Naive thymus-derived CD8-positive, alpha-beta T cell (primary cell): ENCODE measurements around the gene VKORC1L1. TPM values are rescaled to one million over a fixed set of nuclear protein-coding genes. Genes with fewer than 3 reads are reported as not detected.
A peak's percentile ranks its signal among the peaks of the same experiment; 100 is the strongest.
"Not testable (repeated sequence)": the region's sequence is repeated elsewhere in the genome, so short reads cannot be mapped to it uniquely, and the experiment has no call there.

Experiments
- ATAC-seq, 2 donors: fragments of 150-1000 bp; cut with Tn5 transposase in 1 of 2; sonication (Bioruptor Pico), chemical (Tn5 transposase) in 1 of 2; 1 replicate in 1 of 2; 2 replicates in 1 of 2; pipeline ENCODE4 v1.10.0; 2021; ENCODE audit warnings: mild to moderate bottlenecking in 2 of 2, moderate library complexity in 2 of 2
- POLR2A ChIA-PET: fragments of 350-600 bp; sonication (Branson Sonifier 250); formaldehyde crosslinking; loops from one replicate; lab custom pipeline; 2021; ENCODE audit warnings: antibody characterized with exemption; lab: Charles Lee
- DNase-seq, 10 donors: peaks; one replicate each; pipeline versions ENCODE4 v3.0.0 to v3.0.0-alpha.2; 2020 to 2022
- H3K27ac Mint-ChIP-seq, 10 donors: one replicate each; pipeline ENCODE4 v1.8.0; 2020 to 2022; ENCODE audit warnings: mild to moderate bottlenecking in 10 of 10, mixed read lengths in 10 of 10, moderate library complexity in 4 of 10, inconsistent platforms in 1 of 10
- H3K27me3 Mint-ChIP-seq, 5 donors: one replicate each; pipeline ENCODE4 v1.8.0; 2021 to 2022; ENCODE audit warnings: mixed read lengths in 5 of 5
- H3K36me3 Mint-ChIP-seq, 3 donors: one replicate each; pipeline ENCODE4 v1.8.0; 2020 to 2022; ENCODE audit warnings: mixed read lengths in 3 of 3, mild to moderate bottlenecking in 2 of 3, inconsistent platforms in 1 of 3
- H3K4me1 Mint-ChIP-seq, 4 donors: one replicate each; pipeline ENCODE4 v1.8.0; 2021 to 2022; ENCODE audit warnings: mixed read lengths in 4 of 4
- H3K4me3 Mint-ChIP-seq, 10 donors: one replicate each; pipeline ENCODE4 v1.8.0; 2020 to 2022; ENCODE audit warnings: mild to moderate bottlenecking in 10 of 10, mixed read lengths in 10 of 10, moderate library complexity in 6 of 10, inconsistent platforms in 1 of 10
- H3K9me3 Mint-ChIP-seq, 9 donors: one replicate each; pipeline ENCODE4 v1.8.0; 2020 to 2022; ENCODE audit warnings: mixed read lengths in 9 of 9, mild to moderate bottlenecking in 3 of 9, inconsistent platforms in 1 of 9, moderate library complexity in 1 of 9
- polyA plus RNA-seq, 3 donors: library from polyadenylated mRNA; unstranded; fragments of 300-500 nt; fragmentation: Illumina TruSeq; gene quantifications; one replicate each; pipeline ENCODE4 v1.2.3, GENCODE V29; 2021
- total RNA-seq, 8 experiments: library from RNA in 2 of 8; stranded (reverse) in 2 of 8; gene quantifications; one replicate each; pipeline ENCODE4 v1.2.3 and lab custom pipeline; 2021 to 2026

Gene VKORC1L1
- total and polyA plus RNA-seq, 5 experiments from 2014 or later: 2.0 to 9.8 (median 3.1) TPM

- POLR2A ChIA-PET, H3K27ac Mint-ChIP-seq, H3K4me3 Mint-ChIP-seq, ATAC-seq, H3K36me3 Mint-ChIP-seq, H3K9me3 Mint-ChIP-seq, DNase-seq, H3K27me3 Mint-ChIP-seq, H3K4me1 Mint-ChIP-seq: not testable (repeated sequence)
These were observed 6.6 kb upstream of the VKORC1L1 start for GRCh38 chr7:65866244-65866643.

GRCh38 chr7:65867681-65868080 is 5.2 kb upstream of the VKORC1L1 start:
- H3K36me3 Mint-ChIP-seq, ATAC-seq, H3K9me3 Mint-ChIP-seq, H3K4me1 Mint-ChIP-seq, H3K4me3 Mint-ChIP-seq, H3K27me3 Mint-ChIP-seq, POLR2A ChIA-PET, DNase-seq: not testable (repeated sequence)
- H3K27ac Mint-ChIP-seq: peak overlapping the region in 1 of 10 donors; percentile 31

GRCh38 chr7:65869312-65869711 is 3.6 kb upstream of the VKORC1L1 start:
- H3K36me3 Mint-ChIP-seq, ATAC-seq, H3K4me3 Mint-ChIP-seq, H3K27ac Mint-ChIP-seq, H3K4me1 Mint-ChIP-seq, DNase-seq, H3K27me3 Mint-ChIP-seq, POLR2A ChIA-PET, H3K9me3 Mint-ChIP-seq: not testable (repeated sequence)

GRCh38 chr7:65871451-65871850 is 1.4 kb upstream of the VKORC1L1 start:
- H3K4me1 Mint-ChIP-seq, POLR2A ChIA-PET, ATAC-seq, H3K9me3 Mint-ChIP-seq, H3K27me3 Mint-ChIP-seq, H3K36me3 Mint-ChIP-seq, DNase-seq, H3K4me3 Mint-ChIP-seq: not testable (repeated sequence)
- H3K27ac Mint-ChIP-seq: peak overlapping the region in 1 of 10 donors; percentile 67

- H3K27me3 Mint-ChIP-seq, H3K9me3 Mint-ChIP-seq, H3K4me1 Mint-ChIP-seq, POLR2A ChIA-PET, H3K36me3 Mint-ChIP-seq: not testable (repeated sequence)
- H3K27ac Mint-ChIP-seq: peak overlapping the region in 9 of 10 donors; percentile 41 to 89 (median 80)
- peak in 3 of 10 donors; percentile 5 to 25 (median 24) for DNase-seq
- ATAC-seq: peak; percentile 13 to 30
- peak overlapping the region; percentile 78 to 91 (median 87) for H3K4me3 Mint-ChIP-seq
These were observed 814 bp downstream of the VKORC1L1 start for GRCh38 chr7:65873582-65874193.

GRCh38 chr7:65875715-65876114 is 2.8 kb downstream of the VKORC1L1 start:
- H3K36me3 Mint-ChIP-seq, H3K27me3 Mint-ChIP-seq, DNase-seq, ATAC-seq, H3K4me3 Mint-ChIP-seq, POLR2A ChIA-PET, H3K9me3 Mint-ChIP-seq, H3K27ac Mint-ChIP-seq: not testable (repeated sequence)
- H3K4me1 Mint-ChIP-seq: peaks cover 0 to 23% (median 14%) of the 10 kb centered on the region in 4 donors

- Mint-ChIP-seq H3K4me3 (peak overlapping the region in 1 of 10 donors; percentile 7), H3K4me1 (peaks cover 0 to 16% (median 10%) of the 10 kb centered on the region in 4 donors), H3K27ac (peak overlapping the region in 1 of 10 donors; percentile 9), H3K36me3 (peaks cover 0 to 11% (median 9%) of the 10 kb centered on the region in 3 donors)
- H3K9me3 Mint-ChIP-seq, ATAC-seq, DNase-seq, H3K27me3 Mint-ChIP-seq, POLR2A ChIA-PET: not testable (repeated sequence)
These were observed 6.6 kb downstream of the VKORC1L1 start for GRCh38 chr7:65879292-65880153.

GRCh38 chr7:65880242-65880641 is 7.4 kb downstream of the VKORC1L1 start:
- POLR2A ChIA-PET, ATAC-seq, H3K27me3 Mint-ChIP-seq, H3K9me3 Mint-ChIP-seq, DNase-seq, H3K4me3 Mint-ChIP-seq: not testable (repeated sequence)
- peaks cover 6 to 16% (median 13%) of the 10 kb centered on the region in 3 donors for H3K36me3 Mint-ChIP-seq
- H3K4me1 Mint-ChIP-seq: peaks cover 0 to 16% (median 10%) of the 10 kb centered on the region in 4 donors
- H3K27ac Mint-ChIP-seq: peak overlapping the region in 4 of 10 donors; percentile 2 to 55 (median 10)

GRCh38 chr7:65884983-65885382 is 12.1 kb downstream of the VKORC1L1 start:
- DNase-seq, H3K27ac Mint-ChIP-seq, H3K9me3 Mint-ChIP-seq, H3K27me3 Mint-ChIP-seq, ATAC-seq, H3K4me3 Mint-ChIP-seq, POLR2A ChIA-PET: not testable (repeated sequence)
- Mint-ChIP-seq H3K36me3 (peaks cover 6 to 30% (median 21%) of the 10 kb centered on the region in 3 donors), H3K4me1 (peaks cover 5 to 22% (median 12%) of the 10 kb centered on the region in 4 donors)

GRCh38 chr7:65885533-65885932 is 12.7 kb downstream of the VKORC1L1 start:
- H3K9me3 Mint-ChIP-seq, ATAC-seq, DNase-seq, POLR2A ChIA-PET, H3K4me3 Mint-ChIP-seq, H3K27ac Mint-ChIP-seq, H3K27me3 Mint-ChIP-seq: not testable (repeated sequence)
- Mint-ChIP-seq H3K4me1 (peaks cover 5 to 17% (median 9%) of the 10 kb centered on the region in 4 donors), H3K36me3 (peaks cover 6 to 35% (median 23%) of the 10 kb centered on the region in 3 donors)

- H3K9me3 Mint-ChIP-seq, DNase-seq, ATAC-seq, H3K4me3 Mint-ChIP-seq, H3K27me3 Mint-ChIP-seq, POLR2A ChIA-PET: not testable (repeated sequence)
- H3K4me1 Mint-ChIP-seq: peaks cover 5 to 23% (median 11%) of the 10 kb centered on the region in 4 donors
- peak overlapping the region in 1 of 10 donors; percentile 76 for H3K27ac Mint-ChIP-seq
- peaks cover 6 to 56% (median 33%) of the 10 kb centered on the region in 3 donors for H3K36me3 Mint-ChIP-seq
These were observed 15.7 kb downstream of the VKORC1L1 start for GRCh38 chr7:65888434-65889156.

- Mint-ChIP-seq H3K36me3 (peaks cover 5 to 53% (median 25%) of the 10 kb centered on the region in 3 donors), H3K4me1 (peaks cover 5 to 23% (median 11%) of the 10 kb centered on the region in 4 donors)
- ATAC-seq, H3K27me3 Mint-ChIP-seq, H3K27ac Mint-ChIP-seq, H3K9me3 Mint-ChIP-seq, POLR2A ChIA-PET, DNase-seq, H3K4me3 Mint-ChIP-seq: not testable (repeated sequence)
These were observed 16.8 kb downstream of the VKORC1L1 start for GRCh38 chr7:65889722-65890121.
